ENCODE results near the gene KRTAP5-7. TPM values are rescaled to one million over a fixed set of nuclear protein-coding genes. Genes with fewer than 3 reads are reported as not detected.
"Not testable (repeated sequence)": the region's sequence is repeated elsewhere in the genome, so short reads cannot be mapped to it uniquely, and the experiment has no call there.

Gene KRTAP5-7
- total and polyA plus RNA-seq, 4 donors: 0.19 TPM; not detected in 3

DNA sequence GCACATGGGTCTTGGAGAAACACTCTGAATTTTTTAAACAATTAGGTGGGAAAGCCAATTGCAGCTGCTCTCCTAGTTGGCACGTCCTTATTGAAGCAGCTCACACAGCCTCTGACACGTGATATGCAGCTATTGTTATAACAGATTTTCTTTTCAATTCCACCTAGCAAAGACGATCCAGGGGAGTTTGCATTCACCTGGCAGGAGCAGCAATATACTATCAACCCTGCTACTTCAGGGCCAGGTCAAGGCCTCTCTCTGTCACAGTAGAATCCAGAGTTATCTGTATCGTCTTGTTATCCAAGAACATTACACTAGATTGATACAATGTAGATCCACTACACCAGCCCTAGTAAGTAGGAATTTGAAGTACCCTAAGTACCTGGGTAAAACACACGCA lies 47.4 kb downstream of the KRTAP5-7 start:
- H3K9me3 ChIP-seq (ENCODE audit: control insufficient read depth in 4 of 4, low read length in 3 of 4): no peaks in the 10 kb centered on the region
- no peaks in the 10 kb centered on the region for H3K27me3 ChIP-seq (ENCODE audit: control insufficient read depth in 4 of 4, insufficient read depth in 4 of 4, low read length in 3 of 4)
- no peaks in the 10 kb centered on the region for H3K36me3 ChIP-seq (ENCODE audit: control insufficient read depth in 4 of 4, insufficient read depth in 3 of 4, low read depth in 1 of 4, low read length in 3 of 4)
- DNase-seq (ENCODE audit: low spot score): no peak
- 89% methylated on average over 5 of the region's 5 CpGs for WGBS
- no peak overlapping the region for H3K9ac ChIP-seq (ENCODE audit: low read depth in 1 of 2, low read length in 2 of 2)
- H3K4me3 ChIP-seq (ENCODE audit: low read depth in 1 of 3, low read length in 3 of 3): no peak overlapping the region
- H3K27ac ChIP-seq (ENCODE audit: low read depth in 1 of 2, low read length in 2 of 2): no peak overlapping the region
- no peak for TF ChIP-seq NR2F2 (IDR thresholded peaks at IDR 0.05)
- H3K4me1 ChIP-seq (ENCODE audit: control insufficient read depth in 4 of 4, insufficient read depth in 4 of 4, low read length in 3 of 4): no peaks in the 10 kb centered on the region

DNA sequence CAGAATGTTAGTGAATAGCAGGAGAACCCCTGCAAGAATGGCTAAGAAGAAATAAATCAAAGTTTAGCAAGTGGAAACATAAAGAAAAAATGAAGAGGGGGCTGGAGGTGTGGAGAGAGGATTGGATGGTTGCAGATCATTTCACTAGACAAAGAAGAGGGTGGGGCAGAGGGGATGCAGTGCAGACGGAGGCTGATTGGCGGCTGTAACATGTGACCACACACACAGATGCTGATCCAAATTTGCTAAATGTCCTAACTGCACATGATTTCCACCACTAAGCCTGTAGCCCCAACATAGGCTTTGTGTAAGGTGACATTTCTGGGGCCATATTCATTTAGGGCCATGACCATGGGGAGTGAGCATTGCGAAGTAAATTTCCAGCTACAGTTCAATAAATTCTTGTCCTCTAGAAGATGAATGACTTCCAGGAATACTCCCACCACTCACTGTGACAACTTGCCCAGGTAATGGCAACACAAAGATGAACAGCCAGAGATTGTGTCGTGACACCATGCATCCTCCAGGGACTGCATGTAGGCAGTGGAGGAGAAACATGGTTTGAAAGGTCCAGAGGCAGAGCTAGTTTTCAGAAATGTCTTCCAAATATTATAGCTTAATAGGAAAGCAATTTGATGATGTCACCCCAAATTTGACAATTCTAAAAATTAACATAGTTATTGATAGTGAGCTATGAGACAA lies 48.8 kb downstream of the KRTAP5-7 start:
- Histone ChIP-seq H3K9ac (ENCODE audit: low read depth in 1 of 2, low read length in 2 of 2) (no peak overlapping the region), H3K4me3 (ENCODE audit: low read depth in 1 of 3, low read length in 3 of 3) (no peak overlapping the region), H3K27ac (ENCODE audit: low read depth in 1 of 2, low read length in 2 of 2) (no peak overlapping the region), H3K4me1 (ENCODE audit: control insufficient read depth in 4 of 4, insufficient read depth in 4 of 4, low read length in 3 of 4) (no peaks in the 10 kb centered on the region), H3K27me3 (ENCODE audit: control insufficient read depth in 4 of 4, insufficient read depth in 4 of 4, low read length in 3 of 4) (no peaks in the 10 kb centered on the region), H3K9me3 (ENCODE audit: control insufficient read depth in 4 of 4, low read length in 3 of 4) (no peaks in the 10 kb centered on the region), H3K36me3 (ENCODE audit: control insufficient read depth in 4 of 4, insufficient read depth in 3 of 4, low read depth in 1 of 4, low read length in 3 of 4) (no peaks in the 10 kb centered on the region)
- TF ChIP-seq RXRA (IDR thresholded peaks at IDR 0.05): no peak
- no peak for TF ChIP-seq FOXA2 (IDR thresholded peaks at IDR 0.05)
- TF ChIP-seq HNF4G (IDR thresholded peaks at IDR 0.05): no peak
- no peak for TF ChIP-seq JUND (IDR thresholded peaks at IDR 0.05)
- TF ChIP-seq, protein P1, sequence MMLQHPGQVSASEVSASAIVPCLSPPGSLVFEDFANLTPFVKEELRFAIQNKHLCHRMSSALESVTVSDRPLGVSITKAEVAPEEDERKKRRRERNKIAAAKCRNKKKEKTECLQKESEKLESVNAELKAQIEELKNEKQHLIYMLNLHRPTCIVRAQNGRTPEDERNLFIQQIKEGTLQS (IDR thresholded peaks at IDR 0.05): no peak
- TF ChIP-seq, protein P2, sequence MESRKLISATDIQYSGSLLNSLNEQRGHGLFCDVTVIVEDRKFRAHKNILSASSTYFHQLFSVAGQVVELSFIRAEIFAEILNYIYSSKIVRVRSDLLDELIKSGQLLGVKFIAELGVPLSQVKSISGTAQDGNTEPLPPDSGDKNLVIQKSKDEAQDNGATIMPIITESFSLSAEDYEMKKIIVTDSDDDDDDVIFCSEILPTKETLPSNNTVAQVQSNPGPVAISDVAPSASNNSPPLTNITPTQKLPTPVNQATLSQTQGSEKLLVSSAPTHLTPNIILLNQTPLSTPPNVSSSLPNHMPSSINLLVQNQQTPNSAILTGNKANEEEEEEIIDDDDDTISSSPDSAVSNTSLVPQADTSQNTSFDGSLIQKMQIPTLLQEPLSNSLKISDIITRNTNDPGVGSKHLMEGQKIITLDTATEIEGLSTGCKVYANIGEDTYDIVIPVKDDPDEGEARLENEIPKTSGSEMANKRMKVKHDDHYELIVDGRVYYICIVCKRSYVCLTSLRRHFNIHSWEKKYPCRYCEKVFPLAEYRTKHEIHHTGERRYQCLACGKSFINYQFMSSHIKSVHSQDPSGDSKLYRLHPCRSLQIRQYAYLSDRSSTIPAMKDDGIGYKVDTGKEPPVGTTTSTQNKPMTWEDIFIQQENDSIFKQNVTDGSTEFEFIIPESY (IDR thresholded peaks at IDR 0.05): no peak
- no peak for TF ChIP-seq GABPA (IDR thresholded peaks at IDR 0.05 in 1 of 2, conservative IDR thresholded peaks at IDR 0.05 in 1 of 2)
- no peak for TF ChIP-seq SP1 (IDR thresholded peaks at IDR 0.05)
- TF ChIP-seq TAF1 (conservative IDR thresholded peaks at IDR 0.05): no peak
- TF ChIP-seq MAX (IDR thresholded peaks at IDR 0.05): no peak
- TF ChIP-seq FOXA1 (IDR thresholded peaks at IDR 0.05): no peak
- no peak for TF ChIP-seq HNF4A (conservative IDR thresholded peaks at IDR 0.05)
- no peak for DNase-seq (ENCODE audit: low spot score)
- WGBS: 90% methylated on average over 4 of the region's 4 CpGs

GRCh38 chr11:71576688-71577465 lies 49.8 kb downstream of the KRTAP5-7 start:
- WGBS: 91% methylated on average over 38 of the region's 41 CpGs
- not testable (repeated sequence) for H3K27me3 ChIP-seq (ENCODE audit: control insufficient read depth in 4 of 4, insufficient read depth in 4 of 4, low read length in 3 of 4); H3K9me3 ChIP-seq (ENCODE audit: control insufficient read depth in 4 of 4, low read length in 3 of 4); H3K4me3 ChIP-seq (ENCODE audit: low read depth in 1 of 3, low read length in 3 of 3); H3K36me3 ChIP-seq (ENCODE audit: control insufficient read depth in 4 of 4, insufficient read depth in 3 of 4, low read depth in 1 of 4, low read length in 3 of 4); H3K27ac ChIP-seq (ENCODE audit: low read depth in 1 of 2, low read length in 2 of 2); DNase-seq (ENCODE audit: low spot score); H3K4me1 ChIP-seq (ENCODE audit: control insufficient read depth in 4 of 4, insufficient read depth in 4 of 4, low read length in 3 of 4); H3K9ac ChIP-seq (ENCODE audit: low read depth in 1 of 2, low read length in 2 of 2)
